ENCODE data around the gene INS. TPM values are rescaled to one million over a fixed set of nuclear protein-coding genes. Genes with fewer than 3 reads are reported as not detected.

The INS gene
- total and polyA plus RNA-seq, 2 of the 13 experiments (the other 11 are each of a cell fraction or from before 2014, with no cell fraction given), result not detected

DNA sequence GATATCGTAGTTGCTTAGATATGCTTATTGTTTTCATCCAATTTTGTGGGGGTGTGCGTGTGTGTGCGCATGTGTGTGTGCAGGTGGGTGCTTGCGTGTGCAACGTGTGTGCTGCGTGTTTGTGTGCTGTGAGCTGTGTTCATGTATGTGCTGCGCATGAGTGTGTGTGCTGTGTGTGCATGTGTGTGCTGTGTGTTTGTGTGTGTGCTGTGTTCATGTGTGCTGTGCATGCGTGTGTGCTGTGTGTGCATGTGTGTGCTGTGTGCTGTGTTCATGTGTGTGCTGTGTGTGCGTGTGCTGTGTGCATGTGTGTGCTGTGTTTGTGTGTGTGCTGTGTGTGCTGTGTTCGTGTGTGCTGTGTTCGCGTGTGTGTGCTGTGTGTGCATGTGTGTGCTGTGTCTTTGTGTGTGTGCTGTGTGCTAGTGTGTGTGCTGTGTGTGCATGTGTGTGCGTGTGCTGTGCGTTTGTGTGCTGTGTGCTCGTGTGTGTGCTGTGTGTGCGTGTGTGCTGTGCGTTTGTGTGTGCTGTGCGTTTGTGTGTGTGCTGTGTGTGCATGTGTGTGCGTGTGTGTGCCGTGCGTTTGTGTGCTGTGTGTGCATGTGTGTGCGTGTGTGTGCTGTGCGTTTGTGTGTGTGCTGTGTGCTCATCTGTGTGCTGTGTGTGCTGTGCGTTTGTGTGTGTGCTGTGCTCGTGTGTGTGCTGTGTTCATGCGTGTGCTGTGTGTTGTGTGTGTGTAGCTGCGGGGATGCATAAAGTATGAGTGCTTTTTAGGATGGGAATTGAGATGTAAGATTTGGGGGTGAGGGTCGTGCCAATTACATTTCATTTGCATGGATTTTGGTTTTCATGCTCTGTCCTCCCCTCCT is 29.4 kb downstream of the INS start (continued):
- TF ChIP-seq AKNA (CRISPR knock-in tag; IDR thresholded peaks at IDR 0.05; ENCODE audit: borderline replicate concordance), result no peak
- TF ChIP-seq ZNF431 (CRISPR knock-in tag; IDR thresholded peaks at IDR 0.05; ENCODE audit: borderline replicate concordance, low read depth), result peak; percentile 86; the same call in 1 of the 2 replicates
- no peak for TF ChIP-seq FOXO1 (CRISPR knock-in tag; IDR thresholded peaks at IDR 0.05)
- TF ChIP-seq ZNF512 (CRISPR knock-in tag; IDR thresholded peaks at IDR 0.05), result peak; percentile 76; the same call in 1 of the 2 replicates
- TF ChIP-seq, protein P1, sequence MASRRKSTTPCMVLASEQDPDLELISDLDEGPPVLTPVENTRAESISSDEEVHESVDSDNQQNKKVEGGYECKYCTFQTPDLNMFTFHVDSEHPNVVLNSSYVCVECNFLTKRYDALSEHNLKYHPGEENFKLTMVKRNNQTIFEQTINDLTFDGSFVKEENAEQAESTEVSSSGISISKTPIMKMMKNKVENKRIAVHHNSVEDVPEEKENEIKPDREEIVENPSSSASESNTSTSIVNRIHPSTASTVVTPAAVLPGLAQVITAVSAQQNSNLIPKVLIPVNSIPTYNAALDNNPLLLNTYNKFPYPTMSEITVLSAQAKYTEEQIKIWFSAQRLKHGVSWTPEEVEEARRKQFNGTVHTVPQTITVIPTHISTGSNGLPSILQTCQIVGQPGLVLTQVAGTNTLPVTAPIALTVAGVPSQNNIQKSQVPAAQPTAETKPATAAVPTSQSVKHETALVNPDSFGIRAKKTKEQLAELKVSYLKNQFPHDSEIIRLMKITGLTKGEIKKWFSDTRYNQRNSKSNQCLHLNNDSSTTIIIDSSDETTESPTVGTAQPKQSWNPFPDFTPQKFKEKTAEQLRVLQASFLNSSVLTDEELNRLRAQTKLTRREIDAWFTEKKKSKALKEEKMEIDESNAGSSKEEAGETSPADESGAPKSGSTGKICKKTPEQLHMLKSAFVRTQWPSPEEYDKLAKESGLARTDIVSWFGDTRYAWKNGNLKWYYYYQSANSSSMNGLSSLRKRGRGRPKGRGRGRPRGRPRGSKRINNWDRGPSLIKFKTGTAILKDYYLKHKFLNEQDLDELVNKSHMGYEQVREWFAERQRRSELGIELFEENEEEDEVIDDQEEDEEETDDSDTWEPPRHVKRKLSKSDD (CRISPR knock-in tag; IDR thresholded peaks at IDR 0.05; ENCODE audit: low read depth), result peak; percentile 73; the same call in 1 of the 2 replicates
- TF ChIP-seq ZNF713 (CRISPR knock-in tag; IDR thresholded peaks at IDR 0.05), result peak; percentile 87; the same call in 1 of the 2 replicates
- TF ChIP-seq, protein P2, sequence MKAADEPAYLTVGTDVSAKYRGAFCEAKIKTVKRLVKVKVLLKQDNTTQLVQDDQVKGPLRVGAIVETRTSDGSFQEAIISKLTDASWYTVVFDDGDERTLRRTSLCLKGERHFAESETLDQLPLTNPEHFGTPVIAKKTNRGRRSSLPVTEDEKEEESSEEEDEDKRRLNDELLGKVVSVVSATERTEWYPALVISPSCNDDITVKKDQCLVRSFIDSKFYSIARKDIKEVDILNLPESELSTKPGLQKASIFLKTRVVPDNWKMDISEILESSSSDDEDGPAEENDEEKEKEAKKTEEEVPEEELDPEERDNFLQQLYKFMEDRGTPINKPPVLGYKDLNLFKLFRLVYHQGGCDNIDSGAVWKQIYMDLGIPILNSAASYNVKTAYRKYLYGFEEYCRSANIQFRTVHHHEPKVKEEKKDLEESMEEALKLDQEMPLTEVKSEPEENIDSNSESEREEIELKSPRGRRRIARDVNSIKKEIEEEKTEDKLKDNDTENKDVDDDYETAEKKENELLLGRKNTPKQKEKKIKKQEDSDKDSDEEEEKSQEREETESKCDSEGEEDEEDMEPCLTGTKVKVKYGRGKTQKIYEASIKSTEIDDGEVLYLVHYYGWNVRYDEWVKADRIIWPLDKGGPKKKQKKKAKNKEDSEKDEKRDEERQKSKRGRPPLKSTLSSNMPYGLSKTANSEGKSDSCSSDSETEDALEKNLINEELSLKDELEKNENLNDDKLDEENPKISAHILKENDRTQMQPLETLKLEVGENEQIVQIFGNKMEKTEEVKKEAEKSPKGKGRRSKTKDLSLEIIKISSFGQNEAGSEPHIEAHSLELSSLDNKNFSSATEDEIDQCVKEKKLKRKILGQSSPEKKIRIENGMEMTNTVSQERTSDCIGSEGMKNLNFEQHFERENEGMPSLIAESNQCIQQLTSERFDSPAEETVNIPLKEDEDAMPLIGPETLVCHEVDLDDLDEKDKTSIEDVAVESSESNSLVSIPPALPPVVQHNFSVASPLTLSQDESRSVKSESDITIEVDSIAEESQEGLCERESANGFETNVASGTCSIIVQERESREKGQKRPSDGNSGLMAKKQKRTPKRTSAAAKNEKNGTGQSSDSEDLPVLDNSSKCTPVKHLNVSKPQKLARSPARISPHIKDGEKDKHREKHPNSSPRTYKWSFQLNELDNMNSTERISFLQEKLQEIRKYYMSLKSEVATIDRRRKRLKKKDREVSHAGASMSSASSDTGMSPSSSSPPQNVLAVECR (CRISPR knock-in tag; IDR thresholded peaks at IDR 0.05; ENCODE audit: borderline replicate concordance), result 0 out of 2 replicates have a peak, but pooled peaks have one; percentile 40
- TF ChIP-seq ZBTB7A (CRISPR knock-in tag; IDR thresholded peaks at IDR 0.05), result peak; percentile 55; the same call in 1 of the 2 replicates
- TF ChIP-seq, protein P3, sequence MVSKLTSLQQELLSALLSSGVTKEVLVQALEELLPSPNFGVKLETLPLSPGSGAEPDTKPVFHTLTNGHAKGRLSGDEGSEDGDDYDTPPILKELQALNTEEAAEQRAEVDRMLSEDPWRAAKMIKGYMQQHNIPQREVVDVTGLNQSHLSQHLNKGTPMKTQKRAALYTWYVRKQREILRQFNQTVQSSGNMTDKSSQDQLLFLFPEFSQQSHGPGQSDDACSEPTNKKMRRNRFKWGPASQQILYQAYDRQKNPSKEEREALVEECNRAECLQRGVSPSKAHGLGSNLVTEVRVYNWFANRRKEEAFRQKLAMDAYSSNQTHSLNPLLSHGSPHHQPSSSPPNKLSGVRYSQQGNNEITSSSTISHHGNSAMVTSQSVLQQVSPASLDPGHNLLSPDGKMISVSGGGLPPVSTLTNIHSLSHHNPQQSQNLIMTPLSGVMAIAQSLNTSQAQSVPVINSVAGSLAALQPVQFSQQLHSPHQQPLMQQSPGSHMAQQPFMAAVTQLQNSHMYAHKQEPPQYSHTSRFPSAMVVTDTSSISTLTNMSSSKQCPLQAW (CRISPR knock-in tag; IDR thresholded peaks at IDR 0.05), result peak; percentile 79; the same call in 1 of the 2 replicates
- no peak for TF ChIP-seq SMAD3 (CRISPR knock-in tag; IDR thresholded peaks at IDR 0.05)
- TF ChIP-seq ZNF672 (CRISPR knock-in tag; IDR thresholded peaks at IDR 0.05), result peak; percentile 93; the same call in 1 of the 2 replicates

Measured in HepG2 (cell line).